GM23338 (cell line): ENCODE results near the gene EBF4. TPM values are rescaled to one million over a fixed set of nuclear protein-coding genes. Genes with fewer than 3 reads are reported as not detected.

Experiments used
- ATAC-seq: fragments of 200-7000 bp; cut with Tn5 transposase; 3 replicates; pipeline ENCODE4 v1.9.1; 2020
- DNase-seq: peaks from one replicate; pipeline ENCODE4 v3.0.0-alpha.2; 2015; ENCODE audit warnings: low spot score
- H2AFZ ChIP-seq: fragments of 200-600 bp; sonication (generic); 2 replicates; pipeline ENCODE4 v1.8.0; 2016; ENCODE audit warnings: antibody characterized with exemption, mild to moderate bottlenecking, moderate library complexity
- H3F3A ChIP-seq: fragments of 200-600 bp; sonication (generic); replicated peaks from 2 replicates; pipeline ENCODE4 v1.8.0; 2017; ENCODE audit warnings: antibody characterized with exemption, mixed run types, low read depth
- H3K27ac ChIP-seq: fragments of 200-600 bp; sonication (generic); 2 replicates; pipeline ENCODE4 v1.6.1; 2016; ENCODE audit warnings: low read depth
- H3K27me3 ChIP-seq: fragments of 200-600 bp; sonication (generic); 2 replicates; pipeline ENCODE4 v1.8.0; 2016; ENCODE audit warnings: mild to moderate bottlenecking, mixed run types, moderate library complexity; ENCODE audit not compliant: insufficient read depth
- H3K36me3 ChIP-seq: fragments of 200-600 bp; sonication (generic); 2 replicates; pipeline ENCODE4 v1.8.0; 2016; ENCODE audit warnings: mild to moderate bottlenecking; ENCODE audit not compliant: insufficient read depth
- H3K4me1 ChIP-seq: fragments of 200-600 bp; sonication (generic); 2 replicates; pipeline ENCODE4 v1.8.0; 2016; ENCODE audit warnings: mild to moderate bottlenecking, moderate library complexity; ENCODE audit not compliant: insufficient read depth
- H3K4me2 ChIP-seq: fragments of 200-600 bp; sonication (generic); 2 replicates; pipeline ENCODE4 v1.7.1; 2017; ENCODE audit warnings: mixed run types
- H3K4me3 ChIP-seq: fragments of 200-600 bp; sonication (generic); 2 replicates; pipeline ENCODE4 v1.6.1; 2016; ENCODE audit warnings: mixed run types
- H3K79me2 ChIP-seq: fragments of 200-600 bp; sonication (generic); replicated peaks from 2 replicates; pipeline ENCODE4 v1.8.0; 2017; ENCODE audit warnings: mild to moderate bottlenecking; ENCODE audit not compliant: insufficient read depth
- H3K9me2 ChIP-seq: fragments of 200-600 bp; sonication (generic); 2 replicates; pipeline ENCODE4 v1.8.0; 2017; ENCODE audit not compliant: insufficient read depth
- H4K20me1 ChIP-seq: fragments of 200-600 bp; sonication (generic); replicated peaks from 2 replicates; pipeline ENCODE4 v1.8.0; 2017; ENCODE audit warnings: mild to moderate bottlenecking; ENCODE audit not compliant: insufficient read depth
- H3K27ac Mint-ChIP-seq: 2 replicates; pipeline ENCODE4 v1.8.0; 2020; ENCODE audit warnings: inconsistent platforms, mild to moderate bottlenecking, moderate library complexity, mixed read lengths
- H3K27me3 Mint-ChIP-seq: 3 replicates; pipeline ENCODE4 v1.8.0; 2022; ENCODE audit warnings: low read depth, mild to moderate bottlenecking, moderate library complexity, mixed read lengths, inconsistent platforms; ENCODE audit not compliant: insufficient read depth, poor library complexity
- H3K36me3 Mint-ChIP-seq: 3 replicates; pipeline ENCODE4 v1.8.0; 2021; ENCODE audit warnings: low read depth, mild to moderate bottlenecking, inconsistent platforms, moderate library complexity, mixed read lengths
- H3K4me1 Mint-ChIP-seq: 3 replicates; pipeline ENCODE4 v1.8.0; 2020; ENCODE audit warnings: mild to moderate bottlenecking, inconsistent platforms, mixed read lengths
- H3K4me3 Mint-ChIP-seq: 3 replicates; pipeline ENCODE4 v1.8.0; 2021; ENCODE audit warnings: moderate library complexity, mild to moderate bottlenecking, inconsistent platforms, mixed read lengths
- H3K9me3 Mint-ChIP-seq: 3 replicates; pipeline ENCODE4 v1.8.0; 2020; ENCODE audit warnings: moderate library complexity, mild to moderate bottlenecking, inconsistent platforms, mixed read lengths
- CREB1 ChIP-seq: fragments of 250-450 bp; sonication (Bioruptor Pico); IDR thresholded peaks from 2 replicates; pipeline ENCODE4 v1.5.0; 2020; ENCODE audit warnings: low read depth, mild to moderate bottlenecking, moderate library complexity
- CTCF ChIP-seq, 2 experiments: fragments of 200-600 bp in 1 of 2; sonication (generic) in 1 of 2; conservative IDR thresholded peaks; 2 replicates each; pipeline versions ENCODE4 v1.5.1 to v1.6.1; 2016 to 2017; ENCODE audit warnings: antibody characterized with exemption in 2 of 2, low read depth in 2 of 2, mild to moderate bottlenecking in 2 of 2, moderate library complexity in 1 of 2
- ETS1 ChIP-seq: IDR thresholded peaks from 2 replicates; pipeline ENCODE4 v1.6.1; 2016; ENCODE audit warnings: antibody characterized with exemption
- EZH2 ChIP-seq: fragments of 200-600 bp; sonication (generic); IDR thresholded peaks from one replicate; pipeline ENCODE4 v1.8.0; 2017; ENCODE audit warnings: antibody characterized with exemption, mild to moderate bottlenecking, low read depth; ENCODE audit not compliant: unreplicated experiment
- EZH2phosphoT487 ChIP-seq: fragments of 200-600 bp; sonication (generic); IDR thresholded peaks from one replicate; pipeline ENCODE4 v1.8.1; 2018; ENCODE audit warnings: antibody characterized with exemption; ENCODE audit not compliant: unreplicated experiment
- JUNB ChIP-seq: IDR thresholded peaks from one replicate; pipeline ENCODE4 v1.6.1; 2016; ENCODE audit warnings: antibody characterized with exemption; ENCODE audit not compliant: unreplicated experiment
- REST ChIP-seq: IDR thresholded peaks from one replicate; pipeline ENCODE4 v1.6.1; 2018; ENCODE audit warnings: antibody characterized with exemption; ENCODE audit not compliant: unreplicated experiment
- STAT1 ChIP-seq: IDR thresholded peaks from one replicate; pipeline ENCODE4 v1.6.1; 2016; ENCODE audit warnings: antibody characterized with exemption; ENCODE audit not compliant: unreplicated experiment
- ZNF331 ChIP-seq: fragments of 250-450 bp; sonication (Bioruptor Pico); IDR thresholded peaks from 2 replicates; pipeline ENCODE4 v1.5.0; 2020; ENCODE audit warnings: low read depth, mild to moderate bottlenecking, moderate library complexity
- polyA plus RNA-seq: library from polyadenylated mRNA; unstranded; fragments of >200 nt; fragmentation: Nextera tagmentation; extraction: Ambion mirVana; gene quantifications from 2 replicates; pipeline ENCODE4 v1.2.1, GENCODE V29; 2016
- total RNA-seq: library from RNA; depleted of rRNA; stranded (reverse); fragments of >200 nt; shearing (Covaris generic); gene quantifications from 2 replicates; pipeline ENCODE4 v1.2.3, GENCODE V29; 2014

EBF4 gene
- total and polyA plus RNA-seq, 2 experiments from 2014 or later, result 0.66 to 1.6 TPM

GRCh38 chr20:2795451-2795850 lies 102.9 kb downstream of the EBF4 start:
- Mint-ChIP-seq H3K4me3 (no peak overlapping the region), H3K27ac (no peak overlapping the region), H3K4me1 (peaks cover 15% of the 10 kb centered on the region), H3K9me3 (no peaks in the 10 kb centered on the region), H3K27me3 (peaks cover 10% of the 10 kb centered on the region), H3K36me3 (peaks cover 33% of the 10 kb centered on the region)
- H2AFZ ChIP-seq, result no peak overlapping the region
- peaks cover 10% of the 10 kb centered on the region; the same call in 1 of the 2 replicates for H3K4me1 ChIP-seq
- no peaks in the 10 kb centered on the region for H3F3A ChIP-seq
- H3K27ac ChIP-seq, result no peak overlapping the region
- H3K36me3 ChIP-seq, result no peaks in the 10 kb centered on the region
- TF ChIP-seq JUNB, result no peak
- TF ChIP-seq ZNF331 (CRISPR knock-in tag), result no peak
- H3K27me3 ChIP-seq, result peaks cover 16% of the 10 kb centered on the region
- no peak overlapping the region for H3K4me3 ChIP-seq
- no peaks in the 10 kb centered on the region for H3K9me2 ChIP-seq
- DNase-seq (no peak), ATAC-seq (no peak)
- no peak overlapping the region for H3K4me2 ChIP-seq
- H4K20me1 ChIP-seq, result peaks cover 8% of the 10 kb centered on the region; the same call in 1 of the 2 replicates
- H3K79me2 ChIP-seq, result no peaks in the 10 kb centered on the region

GRCh38 chr20:2796011-2796660 lies 103.6 kb downstream of the EBF4 start:
- H3K36me3 Mint-ChIP-seq, result peaks cover 33% of the 10 kb centered on the region
- DNase-seq, result no peak
- H3K4me2 ChIP-seq, result no peak overlapping the region

More at GRCh38 chr20:2796011-2796660, 103.6 kb downstream of the EBF4 start:
- 0 out of 2 replicates have a peak, but pooled peaks cover 4% of the 10 kb centered on the region for H3F3A ChIP-seq
- peaks cover 16% of the 10 kb centered on the region for H3K27me3 Mint-ChIP-seq
- H3K4me1 Mint-ChIP-seq, result peaks cover 20% of the 10 kb centered on the region
- no peak overlapping the region for H3K4me3 ChIP-seq
- TF ChIP-seq EZH2phosphoT487 (no peak), CTCF (conservative IDR thresholded peaks at IDR 0.05; ENCODE audit: low read depth in 2 of 2) (no peak), CREB1 (CRISPR knock-in tag) (no peak), ZNF331 (CRISPR knock-in tag) (no peak), STAT1 (no peak), REST (no peak), EZH2 (no peak), ETS1 (no peak)
- no peak overlapping the region for H3K27ac Mint-ChIP-seq
- peaks cover 8% of the 10 kb centered on the region; the same call in 1 of the 2 replicates for H4K20me1 ChIP-seq
- no peak overlapping the region for H3K27ac ChIP-seq
- H3K9me2 ChIP-seq, result no peaks in the 10 kb centered on the region
- no peaks in the 10 kb centered on the region for H3K79me2 ChIP-seq
- no peaks in the 10 kb centered on the region for H3K9me3 Mint-ChIP-seq
- H3K36me3 ChIP-seq, result no peaks in the 10 kb centered on the region
- H2AFZ ChIP-seq, result no peak overlapping the region
- ATAC-seq, result no peak
- peaks cover 23% of the 10 kb centered on the region for H3K27me3 ChIP-seq
- H3K4me1 ChIP-seq, result peaks cover 13% of the 10 kb centered on the region; the same call in 1 of the 2 replicates
- H3K4me3 Mint-ChIP-seq, result no peak overlapping the region
